Astrocyte (in vitro differentiated cells and primary cell): ENCODE results near the gene CCDC187. TPM values are rescaled to one million over a fixed set of nuclear protein-coding genes. Genes with fewer than 3 reads are reported as not detected.

Source experiments
- DNase-seq: peaks from one replicate; pipeline ENCODE4 v3.0.0-alpha.2; 2010; ENCODE audit warnings: low read depth
- FAIRE-seq: peaks from 2 replicates; lab custom pipeline; 2011; peaks lifted over from hg19 to GRCh38; lab: Jason Lieb, UNC
- H2AFZ ChIP-seq: 2 replicates; pipeline ENCODE4 v1.6.0; 2012; ENCODE audit warnings: low read depth, low read length, inconsistent platforms
- H3K27ac ChIP-seq: 2 replicates; pipeline ENCODE4 v1.5.1; 2011; ENCODE audit warnings: low read depth, low read length, inconsistent platforms
- H3K27me3 ChIP-seq: 2 replicates; pipeline ENCODE4 v1.6.0; 2011; ENCODE audit warnings: low read length, inconsistent platforms; ENCODE audit not compliant: insufficient read depth
- H3K36me3 ChIP-seq: 2 replicates; pipeline ENCODE4 v1.5.1; 2011; ENCODE audit warnings: low read length, inconsistent platforms; ENCODE audit not compliant: insufficient read depth
- H3K4me1 ChIP-seq: 2 replicates; pipeline ENCODE4 v1.5.1; 2011; ENCODE audit warnings: low read length, inconsistent platforms; ENCODE audit not compliant: insufficient read depth
- H3K4me2 ChIP-seq: 2 replicates; pipeline ENCODE4 v1.6.0; 2012; ENCODE audit warnings: low read length, inconsistent platforms
- H3K4me3 ChIP-seq: 2 replicates; pipeline ENCODE4 v1.5.1; 2011; ENCODE audit warnings: low read depth, mild to moderate bottlenecking, low read length, inconsistent platforms; ENCODE audit not compliant: insufficient read depth
- H3K79me2 ChIP-seq: 2 replicates; pipeline ENCODE4 v1.6.0; 2012; ENCODE audit warnings: mild to moderate bottlenecking, low read length, inconsistent platforms; ENCODE audit not compliant: insufficient read depth
- H3K9ac ChIP-seq: 2 replicates; pipeline ENCODE4 v1.6.0; 2012; ENCODE audit warnings: mild to moderate bottlenecking, low read length, inconsistent platforms
- H3K9me3 ChIP-seq: 2 replicates; pipeline ENCODE4 v1.5.1; 2012; ENCODE audit warnings: low read depth, mild to moderate bottlenecking, low read length, inconsistent platforms; ENCODE audit not compliant: insufficient read depth
- H4K20me1 ChIP-seq: 2 replicates; pipeline ENCODE4 v1.6.0; 2012; ENCODE audit warnings: low read length, inconsistent platforms; ENCODE audit not compliant: insufficient read depth
- H3K27ac Mint-ChIP-seq: one replicate; pipeline ENCODE4 v1.8.0; 2021; ENCODE audit warnings: mild to moderate bottlenecking, mixed read lengths; ENCODE audit not compliant: unreplicated experiment
- H3K27me3 Mint-ChIP-seq: one replicate; pipeline ENCODE4 v1.8.0; 2021; ENCODE audit warnings: low read depth, mixed read lengths; ENCODE audit not compliant: unreplicated experiment
- H3K36me3 Mint-ChIP-seq: one replicate; pipeline ENCODE4 v1.8.0; 2021; ENCODE audit warnings: low read depth, mixed read lengths; ENCODE audit not compliant: unreplicated experiment
- H3K4me1 Mint-ChIP-seq: one replicate; pipeline ENCODE4 v1.8.0; 2021; ENCODE audit warnings: low read depth, mixed read lengths; ENCODE audit not compliant: unreplicated experiment
- H3K4me3 Mint-ChIP-seq: one replicate; pipeline ENCODE4 v1.8.0; 2021; ENCODE audit warnings: mild to moderate bottlenecking, moderate library complexity, mixed read lengths; ENCODE audit not compliant: unreplicated experiment
- H3K9me3 Mint-ChIP-seq: one replicate; pipeline ENCODE4 v1.8.0; 2021; ENCODE audit warnings: mild to moderate bottlenecking, mixed read lengths; ENCODE audit not compliant: unreplicated experiment
- CTCF ChIP-seq: IDR thresholded peaks from 2 replicates; pipeline ENCODE4 v1.5.1; 2011; ENCODE audit warnings: low read depth, mild to moderate bottlenecking, inconsistent platforms, low read length, moderate library complexity; ENCODE audit not compliant: insufficient read depth
- EZH2 ChIP-seq: IDR thresholded peaks from 2 replicates; pipeline ENCODE4 v1.6.1; 2012; ENCODE audit warnings: mild to moderate bottlenecking, low read length, inconsistent platforms; ENCODE audit not compliant: insufficient read depth
- total RNA-seq: library from RNA; stranded (reverse); gene quantifications from 2 replicates; pipeline ENCODE4 v1.2.1, GENCODE V29; 2021

CCDC187 gene
- total RNA-seq, 1 donor from 2014 or later: 0.09 TPM

- H3K27me3 Mint-ChIP-seq: peaks cover 22% of the 10 kb centered on the region
- Histone ChIP-seq H3K27me3 (peaks cover 15% of the 10 kb centered on the region), H3K36me3 (no peaks in the 10 kb centered on the region), H3K9me3 (no peaks in the 10 kb centered on the region), H4K20me1 (no peaks in the 10 kb centered on the region), H3K4me1 (no peaks in the 10 kb centered on the region), H3K4me3 (no peak overlapping the region), H3K27ac (no peak overlapping the region), H3K4me2 (no peak overlapping the region), H3K79me2 (no peaks in the 10 kb centered on the region), H3K9ac (no peak overlapping the region), H2AFZ (no peak overlapping the region)
- FAIRE-seq (no peak), DNase-seq (no peak)
- peaks cover 3% of the 10 kb centered on the region for H3K9me3 Mint-ChIP-seq
- TF ChIP-seq EZH2 (no peak), CTCF (no peak)
- H3K27ac Mint-ChIP-seq: no peak overlapping the region
- H3K4me3 Mint-ChIP-seq: no peak overlapping the region
- no peaks in the 10 kb centered on the region for H3K36me3 Mint-ChIP-seq
- H3K4me1 Mint-ChIP-seq: no peaks in the 10 kb centered on the region
Measured at GRCh38 chr9:136270173-136270705, 33.7 kb downstream of the CCDC187 start.

GRCh38 chr9:136268735-136269134 is 35.2 kb downstream of the CCDC187 start:
- Histone ChIP-seq H3K9ac (no peak overlapping the region), H4K20me1 (no peaks in the 10 kb centered on the region), H3K27me3 (peaks cover 15% of the 10 kb centered on the region), H3K4me3 (no peak overlapping the region), H3K9me3 (no peaks in the 10 kb centered on the region), H3K4me1 (no peaks in the 10 kb centered on the region), H2AFZ (no peak overlapping the region), H3K4me2 (no peak overlapping the region), H3K79me2 (no peaks in the 10 kb centered on the region), H3K27ac (no peak overlapping the region), H3K36me3 (no peaks in the 10 kb centered on the region)
- TF ChIP-seq CTCF (no peak), EZH2 (peak; percentile 33)
- H3K27me3 Mint-ChIP-seq: peaks cover 18% of the 10 kb centered on the region
- peaks cover 3% of the 10 kb centered on the region for H3K9me3 Mint-ChIP-seq
- H3K27ac Mint-ChIP-seq: peak overlapping the region; percentile 26
- no peak for DNase-seq
- no peak for FAIRE-seq
- H3K4me3 Mint-ChIP-seq: no peak overlapping the region
- H3K4me1 Mint-ChIP-seq: no peaks in the 10 kb centered on the region
- H3K36me3 Mint-ChIP-seq: no peaks in the 10 kb centered on the region

GRCh38 chr9:136268318-136268717 is 35.6 kb downstream of the CCDC187 start:
- H3K27ac Mint-ChIP-seq: no peak overlapping the region
- H2AFZ ChIP-seq: no peak overlapping the region

More at GRCh38 chr9:136268318-136268717, 35.6 kb downstream of the CCDC187 start:
- H3K9ac ChIP-seq: no peak overlapping the region
- H3K36me3 ChIP-seq: no peaks in the 10 kb centered on the region
- no peak overlapping the region for H3K4me3 ChIP-seq
- no peaks in the 10 kb centered on the region for H3K79me2 ChIP-seq
- no peak overlapping the region for H3K27ac ChIP-seq
- H3K4me3 Mint-ChIP-seq: peak overlapping the region; percentile 72
- no peak overlapping the region for H3K4me2 ChIP-seq
- peaks cover 14% of the 10 kb centered on the region for H3K27me3 Mint-ChIP-seq
- no peaks in the 10 kb centered on the region for H3K36me3 Mint-ChIP-seq
- no peaks in the 10 kb centered on the region for H3K9me3 ChIP-seq
- TF ChIP-seq EZH2 (peak; percentile 13), CTCF (no peak)
- no peaks in the 10 kb centered on the region for H3K4me1 Mint-ChIP-seq
- FAIRE-seq (no peak), DNase-seq (no peak)
- H3K27me3 ChIP-seq: peaks cover 10% of the 10 kb centered on the region
- H3K9me3 Mint-ChIP-seq: peaks cover 3% of the 10 kb centered on the region
- no peaks in the 10 kb centered on the region for H4K20me1 ChIP-seq
- H3K4me1 ChIP-seq: no peaks in the 10 kb centered on the region
